ENCODE results near the gene GCAT.

Gene GCAT

GRCh38 chr22:37849089-37849751 lies 41.5 kb downstream of the GCAT start, which contains the start of gene EIF3L:
TSS of gene EIF3L (plus strand) at chr22:37849419. CDS start at chr22:37849450, 31 bp downstream.
- no peak for DNase-seq (ENCODE audit: low read depth, low spot score)
- H3K4me3 ChIP-seq (ENCODE audit: low read depth, low read length): peak within 1 kb of the TSS; percentile 82
- CTCF ChIA-PET: interaction anchor here (0.6 to 12.0 kb wide), 6 partner anchors 11 to 243 kb away, joined by 3 to 151 read pairs (median 4); no protein-coding TSS in a partner anchor
- POLR2A ChIA-PET: interaction anchor here (0.5 kb wide), 1 partner anchor 71 kb away, joined by 4 read pairs; no protein-coding TSS in a partner anchor
- TF ChIP-seq, protein P1, sequence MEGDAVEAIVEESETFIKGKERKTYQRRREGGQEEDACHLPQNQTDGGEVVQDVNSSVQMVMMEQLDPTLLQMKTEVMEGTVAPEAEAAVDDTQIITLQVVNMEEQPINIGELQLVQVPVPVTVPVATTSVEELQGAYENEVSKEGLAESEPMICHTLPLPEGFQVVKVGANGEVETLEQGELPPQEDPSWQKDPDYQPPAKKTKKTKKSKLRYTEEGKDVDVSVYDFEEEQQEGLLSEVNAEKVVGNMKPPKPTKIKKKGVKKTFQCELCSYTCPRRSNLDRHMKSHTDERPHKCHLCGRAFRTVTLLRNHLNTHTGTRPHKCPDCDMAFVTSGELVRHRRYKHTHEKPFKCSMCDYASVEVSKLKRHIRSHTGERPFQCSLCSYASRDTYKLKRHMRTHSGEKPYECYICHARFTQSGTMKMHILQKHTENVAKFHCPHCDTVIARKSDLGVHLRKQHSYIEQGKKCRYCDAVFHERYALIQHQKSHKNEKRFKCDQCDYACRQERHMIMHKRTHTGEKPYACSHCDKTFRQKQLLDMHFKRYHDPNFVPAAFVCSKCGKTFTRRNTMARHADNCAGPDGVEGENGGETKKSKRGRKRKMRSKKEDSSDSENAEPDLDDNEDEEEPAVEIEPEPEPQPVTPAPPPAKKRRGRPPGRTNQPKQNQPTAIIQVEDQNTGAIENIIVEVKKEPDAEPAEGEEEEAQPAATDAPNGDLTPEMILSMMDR (IDR thresholded peaks at IDR 0.05; ENCODE audit: insufficient read depth, low read length, missing control alignments): no peak

DNA sequence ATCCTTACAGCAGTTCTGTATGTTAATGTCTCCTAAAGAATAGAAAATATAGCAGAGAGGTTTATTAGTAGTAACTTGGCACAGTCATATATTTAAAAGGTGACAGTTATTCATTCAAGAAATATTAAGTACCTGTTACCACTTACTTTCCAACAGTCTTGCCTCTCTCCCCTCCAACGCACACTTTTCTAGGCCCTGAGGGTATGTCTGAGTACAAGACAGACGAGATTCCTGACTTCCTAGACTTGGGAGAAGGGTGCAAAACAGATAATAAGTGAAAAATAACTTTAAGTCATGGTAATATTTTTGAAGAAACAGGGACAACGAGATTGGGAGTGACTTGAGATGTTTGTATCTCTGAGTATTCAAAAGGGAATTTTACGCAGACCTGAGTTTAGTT lies 43.1 kb downstream of the GCAT start:
- H3K4me3 ChIP-seq (ENCODE audit: low read depth, low read length): no peak overlapping the region
- CTCF ChIA-PET: interaction anchor here (0.8 to 12.0 kb wide), 5 partner anchors 14 to 37 kb away, joined by 3 to 151 read pairs (median 4); no protein-coding TSS in a partner anchor
- POLR2A ChIA-PET: no interaction called here
- DNase-seq (ENCODE audit: low read depth, low spot score): no peak
- TF ChIP-seq, protein P1 (IDR thresholded peaks at IDR 0.05; ENCODE audit: insufficient read depth, low read length, missing control alignments): no peak

DNA sequence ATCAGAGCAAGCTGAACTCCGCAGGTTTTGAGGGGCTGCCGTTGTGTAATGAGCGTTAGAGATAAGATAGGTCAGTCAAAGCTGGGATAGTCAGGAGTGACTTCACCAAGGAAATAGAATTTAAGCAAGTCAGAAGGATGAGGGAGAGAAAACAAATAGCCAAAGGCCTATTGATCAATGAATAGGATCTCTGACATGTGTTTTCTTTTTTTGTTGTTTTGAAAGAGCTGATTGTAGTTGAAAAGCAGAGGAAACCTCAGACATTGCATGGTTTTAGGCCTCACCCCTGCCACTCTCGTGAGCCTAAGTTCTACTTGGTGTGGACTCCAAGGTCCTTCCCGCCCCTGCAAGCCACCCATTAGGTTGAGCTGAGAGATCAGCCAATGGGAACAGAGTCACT lies 44.7 kb downstream of the GCAT start:
- DNase-seq (ENCODE audit: low read depth, low spot score): no peak
- TF ChIP-seq, protein P1 (IDR thresholded peaks at IDR 0.05; ENCODE audit: insufficient read depth, low read length, missing control alignments): no peak
- ChIA-PET CTCF (interaction anchor here (0.9 to 12.0 kb wide), 6 partner anchors 8 to 81 kb away, joined by 3 to 151 read pairs (median 4); partner anchors contain the start of gene ANKRD54), POLR2A (interaction anchor here (0.6 kb wide), 1 partner anchor 550 kb away, joined by 3 read pairs; no protein-coding TSS in a partner anchor)
- H3K4me3 ChIP-seq (ENCODE audit: low read depth, low read length): no peak overlapping the region

GRCh38 chr22:37854946-37855345 lies 47.2 kb downstream of the GCAT start:
- TF ChIP-seq, protein P1 (IDR thresholded peaks at IDR 0.05; ENCODE audit: insufficient read depth, low read length, missing control alignments): no peak
- ChIA-PET POLR2A (no interaction called here), CTCF (interaction anchor here (1.5 to 12.0 kb wide), 5 partner anchors 10 to 194 kb away, joined by 3 to 151 read pairs (median 3); no protein-coding TSS in a partner anchor)
- H3K4me3 ChIP-seq (ENCODE audit: low read depth, low read length): no peak overlapping the region
- DNase-seq (ENCODE audit: low read depth, low spot score): no peak

DNA sequence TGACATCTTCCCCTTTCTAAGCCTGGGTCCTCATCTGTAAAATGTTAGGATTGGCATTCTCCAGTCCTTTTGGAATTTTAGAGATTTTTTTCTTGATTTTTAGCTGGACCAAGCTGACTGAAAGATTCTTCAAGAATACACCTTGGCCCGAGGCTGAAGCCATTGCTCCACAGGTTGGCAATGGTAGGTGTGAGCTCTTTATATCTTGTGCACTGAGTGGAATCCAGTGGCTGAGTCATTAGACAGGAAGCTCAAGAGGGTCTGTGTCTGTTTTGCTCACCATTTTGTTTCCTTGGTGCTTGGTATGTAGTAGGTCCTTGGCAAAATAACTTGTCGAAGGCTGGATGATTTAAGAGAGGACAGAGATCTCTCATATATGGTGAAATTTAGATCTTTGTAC lies 47.7 kb downstream of the GCAT start:
- ChIA-PET POLR2A (no interaction called here), CTCF (interaction anchor here (0.9 to 12.0 kb wide), 6 partner anchors 9 to 212 kb away, joined by 3 to 151 read pairs (median 3); no protein-coding TSS in a partner anchor)
- DNase-seq (ENCODE audit: low read depth, low spot score): no peak
- TF ChIP-seq, protein P1 (IDR thresholded peaks at IDR 0.05; ENCODE audit: insufficient read depth, low read length, missing control alignments): no peak
- H3K4me3 ChIP-seq (ENCODE audit: low read depth, low read length): no peak overlapping the region

- ChIA-PET POLR2A (interaction anchor here (1.0 kb wide), 1 partner anchor 17 kb away, joined by 4 read pairs; the partner anchor contains the start of gene ANKRD54), CTCF (interaction anchor here (1.4 to 14.0 kb wide), 12 partner anchors 9 to 322 kb away, joined by 3 to 223 read pairs (median 22); partner anchors contain the start of genes EIF3L and GCAT)
- TF ChIP-seq, protein P1 (IDR thresholded peaks at IDR 0.05; ENCODE audit: insufficient read depth, low read length, missing control alignments): no peak
- no peak overlapping the region for H3K4me3 ChIP-seq (ENCODE audit: low read depth, low read length)
- DNase-seq (ENCODE audit: low read depth, low spot score): no peak
Measured at GRCh38 chr22:37860796-37861421, 53.2 kb downstream of the GCAT start.
